ENCODE measurements around the gene KLHL12. TPM values are rescaled to one million over a fixed set of nuclear protein-coding genes. Genes with fewer than 3 reads are reported as not detected.
A peak's percentile ranks its signal among the peaks of the same experiment; 100 is the strongest.

The KLHL12 gene
- total and polyA plus RNA-seq, 4 donors: 32.3 to 38.8 (median 34.4) TPM

DNA sequence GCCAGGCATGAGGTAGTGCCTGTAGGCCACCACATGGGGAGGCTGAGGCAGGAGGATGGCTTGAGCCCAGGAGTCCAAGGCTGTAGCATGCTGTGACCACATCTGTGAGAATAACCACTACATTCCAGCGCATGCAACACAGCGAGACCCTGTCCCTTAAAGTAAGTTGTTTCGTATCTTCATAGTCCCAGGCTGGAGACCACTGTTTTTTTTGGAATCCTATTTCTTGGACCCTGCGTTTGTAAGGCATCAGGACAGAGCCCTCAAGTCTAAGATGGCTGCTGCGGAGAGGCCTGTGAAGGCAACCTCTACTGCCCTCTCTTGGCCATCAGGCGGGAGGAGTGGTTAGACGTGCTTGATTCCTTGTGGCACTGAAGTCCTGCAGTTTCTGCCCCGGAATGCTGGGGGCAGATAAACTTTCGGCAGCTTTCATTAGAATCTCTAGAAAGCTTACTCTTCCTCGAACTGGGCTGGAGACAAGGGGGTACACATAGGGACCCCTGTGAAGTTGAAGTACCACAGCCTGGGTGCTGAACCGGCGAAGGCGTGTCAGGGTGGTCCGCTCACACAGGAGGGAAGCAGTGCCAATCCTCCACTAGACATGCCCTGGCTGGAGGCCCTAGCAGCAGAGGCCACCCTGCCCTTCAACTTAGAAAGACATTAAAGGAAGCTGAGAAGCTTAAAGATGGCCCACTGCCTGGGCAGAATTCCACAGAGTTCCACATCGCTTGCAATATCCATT lies 74.7 kb downstream of the KLHL12 start:
- Histone ChIP-seq H3K4me1 (ENCODE audit: control insufficient read depth, insufficient read depth, low read length) (peaks cover 11% of the 10 kb centered on the region), H3K27me3 (ENCODE audit: control insufficient read depth, insufficient read depth, low read length) (no peaks in the 10 kb centered on the region), H3K27ac (ENCODE audit: low read depth, low read length) (no peak overlapping the region), H3K9me3 (ENCODE audit: control insufficient read depth, insufficient read depth, low read length) (no peaks in the 10 kb centered on the region), H3K4me3 (ENCODE audit: low read depth, low read length) (no peak overlapping the region), H3K36me3 (ENCODE audit: control insufficient read depth, insufficient read depth, low read length) (peaks cover 7% of the 10 kb centered on the region)
- 56% methylated on average over 12 of the region's 15 CpGs for WGBS (ENCODE audit: insufficient coverage)
- peak in 2 of 6 donors; percentile 41 to 42 for DNase-seq (ENCODE audit: low read depth in 4 of 6, low spot score in 6 of 6)

DNA sequence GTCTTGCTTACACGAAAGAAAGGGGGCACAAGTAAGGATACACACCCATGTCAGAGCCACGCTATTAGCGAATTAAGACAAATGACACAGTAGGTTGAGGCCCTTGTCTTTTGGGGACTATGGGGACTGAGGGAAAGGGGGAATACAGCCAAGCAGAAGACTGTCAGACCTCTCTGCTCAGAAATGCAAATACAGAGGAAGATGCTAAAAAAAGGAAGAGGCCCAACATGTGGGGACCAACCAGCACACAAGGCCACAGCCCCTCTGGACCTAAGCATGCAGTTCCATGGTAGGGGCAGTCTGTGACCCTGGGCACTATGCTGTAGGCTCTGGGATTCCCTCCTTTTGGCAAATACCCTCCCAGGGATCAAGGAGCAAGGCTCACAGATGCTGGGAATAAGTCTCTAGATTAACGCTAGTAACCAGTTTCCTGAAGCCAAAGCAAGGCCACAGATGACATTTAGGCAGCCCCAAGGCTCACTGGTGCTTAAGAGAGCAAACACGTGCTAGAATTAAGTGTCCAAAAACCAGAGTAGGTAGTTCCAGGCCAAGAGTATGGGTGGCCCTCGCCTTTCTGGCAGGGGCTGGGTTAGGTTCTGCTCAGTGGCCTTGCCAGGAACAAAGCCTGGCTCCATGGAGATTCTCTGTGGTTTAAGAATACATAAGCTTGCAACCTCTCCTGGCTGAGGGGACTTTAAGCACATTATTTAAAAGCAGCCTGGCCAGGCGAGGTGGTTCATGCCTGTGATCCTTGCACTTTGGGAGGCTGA lies 76.3 kb downstream of the KLHL12 start:
- no peak overlapping the region for H3K27ac ChIP-seq (ENCODE audit: low read depth, low read length)
- no peaks in the 10 kb centered on the region for H3K27me3 ChIP-seq (ENCODE audit: control insufficient read depth, insufficient read depth, low read length)
- peaks cover 11% of the 10 kb centered on the region for H3K4me1 ChIP-seq (ENCODE audit: control insufficient read depth, insufficient read depth, low read length)
- no peak overlapping the region for H3K4me3 ChIP-seq (ENCODE audit: low read depth, low read length)
- peak in 1 of 6 donors; percentile 12 for DNase-seq (ENCODE audit: low read depth in 4 of 6, low spot score in 6 of 6)
- no peaks in the 10 kb centered on the region for H3K9me3 ChIP-seq (ENCODE audit: control insufficient read depth, insufficient read depth, low read length)
- H3K36me3 ChIP-seq (ENCODE audit: control insufficient read depth, insufficient read depth, low read length): peaks cover 3% of the 10 kb centered on the region
- WGBS (ENCODE audit: insufficient coverage): 91% methylated on average over 6 of the region's 7 CpGs

- Histone ChIP-seq H3K36me3 (ENCODE audit: control insufficient read depth, insufficient read depth, low read length) (no peaks in the 10 kb centered on the region), H3K27ac (ENCODE audit: low read depth, low read length) (no peak overlapping the region), H3K9me3 (ENCODE audit: control insufficient read depth, insufficient read depth, low read length) (no peaks in the 10 kb centered on the region), H3K27me3 (ENCODE audit: control insufficient read depth, insufficient read depth, low read length) (no peaks in the 10 kb centered on the region), H3K4me3 (ENCODE audit: low read depth, low read length) (no peak overlapping the region), H3K4me1 (ENCODE audit: control insufficient read depth, insufficient read depth, low read length) (peaks cover 21% of the 10 kb centered on the region)
- DNase-seq (ENCODE audit: low read depth in 4 of 6, low spot score in 6 of 6): no peak
- 67% methylated on average over 1 of the region's 2 CpGs for WGBS (ENCODE audit: insufficient coverage)
Measured at GRCh38 chr1:202848191-202848542, 78.9 kb downstream of the KLHL12 start.

GRCh38 chr1:202844935-202845334 lies 82.1 kb downstream of the KLHL12 start:
- no peak overlapping the region for H3K4me3 ChIP-seq (ENCODE audit: low read depth, low read length)
- peaks cover 20% of the 10 kb centered on the region for H3K4me1 ChIP-seq (ENCODE audit: control insufficient read depth, insufficient read depth, low read length)
- no peaks in the 10 kb centered on the region for H3K36me3 ChIP-seq (ENCODE audit: control insufficient read depth, insufficient read depth, low read length)
- H3K9me3 ChIP-seq (ENCODE audit: control insufficient read depth, insufficient read depth, low read length): no peaks in the 10 kb centered on the region
- WGBS (ENCODE audit: insufficient coverage): 90% methylated on average over 3 of the region's 6 CpGs
- DNase-seq (ENCODE audit: low read depth in 4 of 6, low spot score in 6 of 6): no peak
- no peak overlapping the region for H3K27ac ChIP-seq (ENCODE audit: low read depth, low read length)
- H3K27me3 ChIP-seq (ENCODE audit: control insufficient read depth, insufficient read depth, low read length): no peaks in the 10 kb centered on the region

DNA sequence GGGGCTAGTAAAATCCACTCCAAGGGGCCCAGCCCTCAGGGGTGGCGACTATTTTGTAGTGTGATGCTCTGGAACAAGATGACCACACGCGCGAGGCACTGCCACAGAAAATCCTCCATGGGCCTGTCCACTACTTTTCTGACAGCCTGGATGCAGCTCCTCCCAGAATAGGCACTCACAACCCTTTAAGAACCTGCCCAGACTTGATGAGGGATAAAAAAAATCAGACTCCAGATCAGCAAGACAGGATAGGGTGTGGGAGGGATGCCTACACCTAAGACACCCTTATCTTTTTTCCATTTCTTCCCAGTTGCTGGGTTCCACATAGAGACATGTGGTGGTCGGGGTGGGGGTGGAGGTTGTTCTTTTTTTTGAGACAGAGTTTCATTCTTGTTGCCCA lies 82.8 kb downstream of the KLHL12 start:
- Histone ChIP-seq H3K4me3 (ENCODE audit: low read depth, low read length) (no peak overlapping the region), H3K36me3 (ENCODE audit: control insufficient read depth, insufficient read depth, low read length) (no peaks in the 10 kb centered on the region), H3K27ac (ENCODE audit: low read depth, low read length) (no peak overlapping the region), H3K4me1 (ENCODE audit: control insufficient read depth, insufficient read depth, low read length) (peaks cover 20% of the 10 kb centered on the region), H3K9me3 (ENCODE audit: control insufficient read depth, insufficient read depth, low read length) (no peaks in the 10 kb centered on the region), H3K27me3 (ENCODE audit: control insufficient read depth, insufficient read depth, low read length) (no peaks in the 10 kb centered on the region)
- DNase-seq (ENCODE audit: low read depth in 4 of 6, low spot score in 6 of 6): no peak
- WGBS (ENCODE audit: insufficient coverage): 96% methylated on average over 4 of the region's 5 CpGs

DNA sequence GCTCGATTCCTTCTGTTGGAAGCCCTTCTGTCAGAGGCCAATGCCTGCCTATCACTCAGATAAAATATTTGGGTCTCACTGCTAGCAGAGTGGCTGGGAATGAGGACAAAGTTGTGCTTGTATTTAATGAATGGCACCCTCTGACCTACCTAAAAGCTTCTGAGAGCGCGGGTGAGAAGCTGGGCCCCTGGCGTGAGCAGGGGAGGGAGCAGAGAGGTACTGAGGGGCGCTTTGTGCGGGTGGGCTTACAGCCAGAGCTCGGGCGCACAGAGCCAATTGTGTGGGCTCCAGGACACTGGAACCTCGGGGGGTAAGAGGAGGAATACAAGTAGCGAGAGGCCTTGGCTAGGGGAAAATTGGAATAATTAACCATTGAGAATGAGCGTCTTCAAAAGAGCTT lies 84.0 kb downstream of the KLHL12 start:
- peak overlapping the region; percentile 40 for H3K27ac ChIP-seq (ENCODE audit: low read depth, low read length)
- DNase-seq (ENCODE audit: low read depth in 4 of 6, low spot score in 6 of 6): peak in 5 of 6 donors; percentile 26 to 82 (median 51)
- 34% methylated on average over 9 of the region's 11 CpGs for WGBS (ENCODE audit: insufficient coverage)

More for the DNA sequence above, 84.0 kb downstream of the KLHL12 start:
- Histone ChIP-seq H3K36me3 (ENCODE audit: control insufficient read depth, insufficient read depth, low read length) (no peaks in the 10 kb centered on the region), H3K4me1 (ENCODE audit: control insufficient read depth, insufficient read depth, low read length) (peaks cover 20% of the 10 kb centered on the region), H3K4me3 (ENCODE audit: low read depth, low read length) (no peak overlapping the region), H3K9me3 (ENCODE audit: control insufficient read depth, insufficient read depth, low read length) (no peaks in the 10 kb centered on the region), H3K27me3 (ENCODE audit: control insufficient read depth, insufficient read depth, low read length) (no peaks in the 10 kb centered on the region)

Small RNA genes lying within 50 kb of the gene (small RNA-seq; reads per million reads assigned to genes)
- not detected for gene RF00019 (ENCODE audit: low replicate concordance)

Other genes with a start within 250 kb of the KLHL12 start
- gene SYT2, start 216.8 kb downstream of the KLHL12 start, total RNA-seq: 10 to 100 TPM; 11.1 to 59.2 TPM
- 10 to 100 TPM; 46.7 to 50.8 TPM for gene SYT2, start 216.8 kb downstream of the KLHL12 start, polyA plus RNA-seq (ENCODE audit: insufficient read length in 2 of 2)
- 100 to 1,000 TPM in 1 of 2 donors, 10 to 100 TPM in 1; 82.3 to 114 TPM for gene KDM5B, start 118.8 kb downstream of the KLHL12 start, total RNA-seq
- 10 to 100 TPM; 60.2 to 65.9 TPM for gene KDM5B, start 118.8 kb downstream of the KLHL12 start, polyA plus RNA-seq (ENCODE audit: insufficient read length in 2 of 2)
- gene PCAT6, start 116.3 kb downstream of the KLHL12 start, total RNA-seq: under 1 TPM in 1 of 2 donors, not detected in 1; 0.88 TPM
- gene PCAT6, start 116.3 kb downstream of the KLHL12 start, polyA plus RNA-seq (ENCODE audit: insufficient read length in 2 of 2): 1 to 10 TPM; 5.9 to 6.9 TPM
- 10 to 100 TPM; 10.2 to 13.9 TPM for gene RABIF, start 38.1 kb downstream of the KLHL12 start, total RNA-seq
- gene RABIF, start 38.1 kb downstream of the KLHL12 start, polyA plus RNA-seq (ENCODE audit: insufficient read length in 2 of 2): 10 to 100 TPM; 18.6 to 20.8 TPM
- 100 to 1,000 TPM in 1 of 2 donors, 10 to 100 TPM in 1; 84.1 to 114 TPM for gene ADIPOR1, start 31.1 kb upstream of the KLHL12 start, total RNA-seq
- 10 to 100 TPM; 74.8 to 83.9 TPM for gene ADIPOR1, start 31.1 kb upstream of the KLHL12 start, polyA plus RNA-seq (ENCODE audit: insufficient read length in 2 of 2)
- 10 to 100 TPM; 41.6 to 59.6 TPM for gene CYB5R1, start 40.0 kb upstream of the KLHL12 start, total RNA-seq
- gene CYB5R1, start 40.0 kb upstream of the KLHL12 start, polyA plus RNA-seq (ENCODE audit: insufficient read length in 2 of 2): 10 to 100 TPM; 42.1 to 49.1 TPM
- 10 to 100 TPM; 76.6 to 85.3 TPM for gene TMEM183A, start 80.1 kb upstream of the KLHL12 start, total RNA-seq
- 10 to 100 TPM; 76.6 to 90.5 TPM for gene TMEM183A, start 80.1 kb upstream of the KLHL12 start, polyA plus RNA-seq (ENCODE audit: insufficient read length in 2 of 2)
- gene PPFIA4, start 99.3 kb upstream of the KLHL12 start, total RNA-seq: 10 to 100 TPM; 11.5 to 18.9 TPM
- 10 to 100 TPM; 39.4 to 51.0 TPM for gene PPFIA4, start 99.3 kb upstream of the KLHL12 start, polyA plus RNA-seq (ENCODE audit: insufficient read length in 2 of 2)
- under 1 TPM in 1 of 2 donors, not detected in 1; 0.11 TPM for gene MYOG, start 158.8 kb upstream of the KLHL12 start, total RNA-seq
- under 1 TPM; 0.29 to 0.69 TPM for gene MYOG, start 158.8 kb upstream of the KLHL12 start, polyA plus RNA-seq (ENCODE audit: insufficient read length in 2 of 2)
- 10 to 100 TPM in 1 of 2 donors, 1 to 10 TPM in 1; 3.1 to 11.7 TPM for gene ADORA1, start 200.5 kb upstream of the KLHL12 start, total RNA-seq
- 10 to 100 TPM; 28.8 to 29.7 TPM for gene ADORA1, start 200.5 kb upstream of the KLHL12 start, polyA plus RNA-seq (ENCODE audit: insufficient read length in 2 of 2)
- gene MYBPH, start 248.6 kb upstream of the KLHL12 start, total RNA-seq: under 1 TPM in 1 of 2 donors, not detected in 1; 0.06 TPM
- gene MYBPH, start 248.6 kb upstream of the KLHL12 start, polyA plus RNA-seq (ENCODE audit: insufficient read length in 2 of 2): under 1 TPM; 0.24 to 0.35 TPM

All from spinal cord (tissue), 10 donors.